ENCODE data around the gene PGM1. TPM values are rescaled to one million over a fixed set of nuclear protein-coding genes. Genes with fewer than 3 reads are reported as not detected.

Gene PGM1
- total and polyA plus RNA-seq, 2 of the 13 experiments (the other 11 are each of a cell fraction or from before 2014, with no cell fraction given) = 51.6 to 105 TPM

DNA sequence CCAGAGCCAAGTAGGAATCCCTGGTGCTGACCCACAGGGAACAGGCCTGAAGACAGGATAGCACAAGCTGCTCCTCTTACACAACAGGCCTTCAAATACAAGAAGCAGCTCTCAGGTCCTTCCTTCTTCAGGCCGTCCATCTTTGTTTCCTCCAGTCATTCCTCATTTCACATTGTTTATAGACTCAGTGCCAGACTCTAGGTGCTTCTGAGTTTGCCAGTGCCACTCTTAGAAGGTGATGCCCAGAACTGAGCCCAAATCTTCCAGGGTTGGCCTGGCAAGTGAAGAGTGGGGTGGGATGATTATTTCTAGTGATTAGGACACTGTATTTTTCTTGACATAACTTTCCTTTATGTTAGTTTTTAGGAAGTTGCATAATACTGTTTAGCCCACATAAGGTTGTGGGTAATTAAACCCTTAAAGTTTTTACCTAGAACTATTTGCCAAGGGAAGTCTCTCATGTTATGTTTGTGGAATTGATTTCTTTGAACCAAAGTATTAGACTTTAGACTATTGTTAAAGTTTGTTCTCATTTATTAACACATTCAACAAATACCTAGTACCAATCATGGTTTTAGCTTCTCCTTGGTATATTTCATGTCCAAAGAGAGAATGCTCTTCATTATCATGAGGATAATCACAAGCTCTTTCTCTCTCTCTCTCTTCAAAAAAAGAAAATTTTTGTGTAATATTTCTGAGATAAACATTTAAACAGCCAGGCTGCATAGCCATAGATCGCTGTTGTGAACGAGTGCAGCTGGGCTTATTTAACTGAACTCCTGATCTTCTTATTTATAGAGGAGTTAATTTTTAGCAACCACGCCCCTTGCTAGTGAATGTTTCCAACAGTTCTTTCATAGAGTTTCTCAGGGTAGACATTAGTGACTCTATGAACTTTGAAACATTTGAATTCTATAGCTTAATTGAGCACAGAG lies 47.7 kb downstream of the PGM1 start (continued):
- TF ChIP-seq NFATC3 (CRISPR knock-in tag; IDR thresholded peaks at IDR 0.05) (no peak), ZNF3 (CRISPR knock-in tag; IDR thresholded peaks at IDR 0.05) (no peak), HOXA5 (CRISPR knock-in tag; IDR thresholded peaks at IDR 0.05) (peak; percentile 29; the same call in 1 of the 2 replicates), ZNF567 (CRISPR knock-in tag; IDR thresholded peaks at IDR 0.05; ENCODE audit: borderline replicate concordance) (no peak), SP5 (CRISPR knock-in tag; IDR thresholded peaks at IDR 0.05; ENCODE audit: borderline replicate concordance, low read depth) (peak; percentile 86), ZNF670 (CRISPR knock-in tag; IDR thresholded peaks at IDR 0.05; ENCODE audit: borderline replicate concordance) (peak; percentile 90), MYPOP (CRISPR knock-in tag; IDR thresholded peaks at IDR 0.05) (0 out of 2 replicates have a peak, but pooled peaks have one; percentile 16), ZNF138 (CRISPR knock-in tag; IDR thresholded peaks at IDR 0.05; ENCODE audit: low read depth) (no peak), PTBP1 (IDR thresholded peaks at IDR 0.05; ENCODE audit: low read depth, low read length, poor library complexity, severe bottlenecking) (no peak), TBX3 (IDR thresholded peaks at IDR 0.05; ENCODE audit: borderline replicate concordance) (peak; percentile 62; the same call in 1 of the 2 replicates), ZFY (CRISPR knock-in tag; IDR thresholded peaks at IDR 0.05) (peak; percentile 55), SNAPC4 (CRISPR knock-in tag; IDR thresholded peaks at IDR 0.05) (no peak), ZNF619 (CRISPR knock-in tag; IDR thresholded peaks at IDR 0.05) (no peak), ZNF639 (CRISPR knock-in tag; conservative IDR thresholded peaks at IDR 0.05) (no peak), PAF1 (CRISPR knock-in tag; IDR thresholded peaks at IDR 0.05) (no peak), HNRNPLL (IDR thresholded peaks at IDR 0.05; ENCODE audit: low read depth, low read length, poor library complexity, severe bottlenecking) (no peak)
- TF ChIP-seq, protein P1, sequence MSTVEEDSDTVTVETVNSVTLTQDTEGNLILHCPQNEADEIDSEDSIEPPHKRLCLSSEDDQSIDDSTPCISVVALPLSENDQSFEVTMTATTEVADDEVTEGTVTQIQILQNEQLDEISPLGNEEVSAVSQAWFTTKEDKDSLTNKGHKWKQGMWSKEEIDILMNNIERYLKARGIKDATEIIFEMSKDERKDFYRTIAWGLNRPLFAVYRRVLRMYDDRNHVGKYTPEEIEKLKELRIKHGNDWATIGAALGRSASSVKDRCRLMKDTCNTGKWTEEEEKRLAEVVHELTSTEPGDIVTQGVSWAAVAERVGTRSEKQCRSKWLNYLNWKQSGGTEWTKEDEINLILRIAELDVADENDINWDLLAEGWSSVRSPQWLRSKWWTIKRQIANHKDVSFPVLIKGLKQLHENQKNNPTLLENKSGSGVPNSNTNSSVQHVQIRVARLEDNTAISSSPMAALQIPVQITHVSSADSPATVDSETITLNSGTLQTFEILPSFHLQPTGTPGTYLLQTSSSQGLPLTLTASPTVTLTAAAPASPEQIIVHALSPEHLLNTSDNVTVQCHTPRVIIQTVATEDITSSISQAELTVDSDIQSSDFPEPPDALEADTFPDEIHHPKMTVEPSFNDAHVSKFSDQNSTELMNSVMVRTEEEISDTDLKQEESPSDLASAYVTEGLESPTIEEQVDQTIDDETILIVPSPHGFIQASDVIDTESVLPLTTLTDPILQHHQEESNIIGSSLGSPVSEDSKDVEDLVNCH (CRISPR knock-in tag; IDR thresholded peaks at IDR 0.05) = no peak

All from HepG2 (cell line).